Upper lobe of left lung (tissue), 6 donors: Measurements from ENCODE around the gene DGCR2. TPM values are rescaled to one million over a fixed set of nuclear protein-coding genes. Genes with fewer than 3 reads are reported as not detected.

ENCODE experiments used
- ATAC-seq, 2 donors: fragments of 200-7000 bp; cut with Tn5 transposase; one replicate each; pipeline ENCODE4 v1.9.1; 2022; ENCODE audit warnings: mild to moderate bottlenecking in 2 of 2, moderate library complexity in 2 of 2; ENCODE audit not compliant: low FRiP score in 2 of 2
- DNase-seq, 2 donors: peaks; one replicate each; pipeline ENCODE4 v3.0.0-alpha.2; 2019 to 2020
- H3K27ac ChIP-seq, 4 donors: fragments of 200-600 bp; sonication (generic); one replicate each; pipeline ENCODE4 v1.5.1; 2016 to 2019
- H3K27me3 ChIP-seq, 4 donors: fragments of 200-600 bp; sonication (generic); one replicate each; pipeline ENCODE4 v1.5.1; 2017 to 2019
- H3K36me3 ChIP-seq, 4 donors: fragments of 200-600 bp; sonication (generic); one replicate each; pipeline ENCODE4 v1.5.1; 2016 to 2019
- H3K4me1 ChIP-seq, 4 donors: fragments of 200-600 bp; sonication (generic); one replicate each; pipeline ENCODE4 v1.5.1; 2018 to 2019
- H3K4me3 ChIP-seq, 4 donors: fragments of 200-600 bp; sonication (generic); one replicate each; pipeline ENCODE4 v1.5.1; 2017 to 2019; ENCODE audit warnings: mild to moderate bottlenecking in 2 of 4, moderate library complexity in 1 of 4
- H3K9me3 ChIP-seq, 4 donors: fragments of 200-600 bp; sonication (generic); one replicate each; pipeline ENCODE4 v1.5.1; 2018 to 2019
- EP300 ChIP-seq, 4 donors: sonication (generic); formaldehyde crosslinking; IDR thresholded peaks; one replicate each; pipeline ENCODE4 v1.5.1; 2017; ENCODE audit warnings: antibody characterized with exemption in 4 of 4, control low read depth in 2 of 4
- POLR2A ChIP-seq, 4 donors: fragments of 450-650 bp; IDR thresholded peaks; one replicate each; pipeline ENCODE4 v1.5.1; 2016 to 2017; ENCODE audit warnings: antibody characterized with exemption in 4 of 4, mild to moderate bottlenecking in 2 of 4
- POLR2AphosphoS5 ChIP-seq, 2 donors: sonication (generic); formaldehyde crosslinking; IDR thresholded peaks; one replicate each; pipeline ENCODE4 v1.5.1; 2017; ENCODE audit warnings: antibody characterized with exemption in 2 of 2
- WGBS, 2 donors: methylation state at CpG; one replicate each; pipeline ENCODE4 v1.1.5; 2017 to 2018; 5-methylcytosine and 5-hydroxymethylcytosine counted together
- total RNA-seq, 6 donors: library from RNA; depleted of rRNA in 4 of 6; stranded (reverse); fragments of >200 nt in 4 of 6; gene quantifications; one replicate each; pipeline versions ENCODE4 v1.1.0 to v1.2.1, GENCODE V29; 2016 to 2021
- TF ChIP-seq, protein P1 (sequence below), 6 experiments: fragments of 450-650 bp in 4 of 6; fragments of 200-600 bp in 2 of 6; sonication (generic) in 2 of 6; IDR thresholded peaks; one replicate each; pipeline ENCODE4 v1.5.1; 2016 to 2019; ENCODE audit warnings: antibody characterized with exemption in 6 of 6
- donor health status: DM: no; HTN: no; CAD: no; lungs with moderate emphysema.
- donor health status: DM: no; HTN: yes; CAD: no; lungs with severe emphysema.

The DGCR2 gene
- total RNA-seq, 6 donors from 2014 or later = 65.9 to 101 (median 89.9) TPM

DNA sequence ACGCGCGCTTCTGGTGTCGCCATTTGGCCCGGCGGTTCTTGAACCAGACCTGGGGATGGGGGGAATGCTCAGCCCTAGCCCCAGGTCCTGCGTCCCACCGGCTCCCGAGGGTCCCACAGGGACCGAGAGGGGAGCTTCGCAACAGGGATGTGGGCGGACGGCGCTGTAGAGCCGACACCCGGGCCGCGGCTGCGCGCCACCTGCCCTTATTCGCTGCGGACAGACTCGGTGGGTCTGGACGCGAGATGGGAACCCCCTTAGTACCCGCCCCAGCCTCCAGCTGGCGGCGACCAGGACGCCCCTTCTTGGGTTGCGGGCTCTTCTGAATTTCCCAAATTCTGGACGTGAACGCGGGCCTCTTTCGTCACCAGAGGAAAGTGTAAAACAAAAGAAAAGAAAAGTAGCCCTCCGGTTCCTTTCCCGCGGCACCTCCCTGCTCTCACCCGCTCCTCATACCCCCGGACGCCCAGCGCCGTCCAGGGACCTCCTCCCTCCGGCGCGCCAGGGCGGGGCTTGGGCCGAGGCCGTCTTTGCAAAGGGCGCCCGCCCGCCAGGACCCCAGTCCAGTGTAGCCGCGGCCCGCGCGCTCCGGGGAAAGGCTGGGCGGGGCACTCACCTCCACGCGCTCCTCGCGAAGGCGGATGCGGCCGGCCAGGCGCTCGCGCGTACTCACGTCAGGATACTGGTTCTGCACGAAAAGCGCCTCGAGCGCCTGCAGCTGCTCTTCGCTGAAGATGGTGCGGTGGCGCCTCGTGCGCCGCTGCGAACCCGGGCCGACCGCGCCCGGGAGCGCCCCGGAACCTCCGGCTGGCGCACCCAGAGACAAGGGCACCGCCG, 27.1 kb upstream of the DGCR2 start:
- peaks cover 0 to 3% (median 0%) of the 10 kb centered on the region in 4 donors for H3K9me3 ChIP-seq
- no peak overlapping the region for H3K27ac ChIP-seq
- peaks cover 4 to 38% (median 21%) of the 10 kb centered on the region in 4 donors for H3K27me3 ChIP-seq
- ATAC-seq (no peak), DNase-seq (peak in 1 of 2 donors; percentile 87)
- H3K4me1 ChIP-seq = peaks cover 8 to 29% (median 9%) of the 10 kb centered on the region in 4 donors
- WGBS, 2 donors = 1 to 2% methylated on average over 50 to 53 of the region's 92 CpGs
- H3K36me3 ChIP-seq = no peaks in the 10 kb centered on the region
- peak overlapping the region in 3 of 4 donors; percentile 22 to 40 (median 22) for H3K4me3 ChIP-seq
- no peak for TF ChIP-seq POLR2AphosphoS5 (IDR thresholded peaks at IDR 0.05)
- TF ChIP-seq, protein P1, sequence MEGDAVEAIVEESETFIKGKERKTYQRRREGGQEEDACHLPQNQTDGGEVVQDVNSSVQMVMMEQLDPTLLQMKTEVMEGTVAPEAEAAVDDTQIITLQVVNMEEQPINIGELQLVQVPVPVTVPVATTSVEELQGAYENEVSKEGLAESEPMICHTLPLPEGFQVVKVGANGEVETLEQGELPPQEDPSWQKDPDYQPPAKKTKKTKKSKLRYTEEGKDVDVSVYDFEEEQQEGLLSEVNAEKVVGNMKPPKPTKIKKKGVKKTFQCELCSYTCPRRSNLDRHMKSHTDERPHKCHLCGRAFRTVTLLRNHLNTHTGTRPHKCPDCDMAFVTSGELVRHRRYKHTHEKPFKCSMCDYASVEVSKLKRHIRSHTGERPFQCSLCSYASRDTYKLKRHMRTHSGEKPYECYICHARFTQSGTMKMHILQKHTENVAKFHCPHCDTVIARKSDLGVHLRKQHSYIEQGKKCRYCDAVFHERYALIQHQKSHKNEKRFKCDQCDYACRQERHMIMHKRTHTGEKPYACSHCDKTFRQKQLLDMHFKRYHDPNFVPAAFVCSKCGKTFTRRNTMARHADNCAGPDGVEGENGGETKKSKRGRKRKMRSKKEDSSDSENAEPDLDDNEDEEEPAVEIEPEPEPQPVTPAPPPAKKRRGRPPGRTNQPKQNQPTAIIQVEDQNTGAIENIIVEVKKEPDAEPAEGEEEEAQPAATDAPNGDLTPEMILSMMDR (IDR thresholded peaks at IDR 0.05) = no peak
- TF ChIP-seq EP300 (IDR thresholded peaks at IDR 0.05) = no peak
- no peak for TF ChIP-seq POLR2A (IDR thresholded peaks at IDR 0.05)

DNA sequence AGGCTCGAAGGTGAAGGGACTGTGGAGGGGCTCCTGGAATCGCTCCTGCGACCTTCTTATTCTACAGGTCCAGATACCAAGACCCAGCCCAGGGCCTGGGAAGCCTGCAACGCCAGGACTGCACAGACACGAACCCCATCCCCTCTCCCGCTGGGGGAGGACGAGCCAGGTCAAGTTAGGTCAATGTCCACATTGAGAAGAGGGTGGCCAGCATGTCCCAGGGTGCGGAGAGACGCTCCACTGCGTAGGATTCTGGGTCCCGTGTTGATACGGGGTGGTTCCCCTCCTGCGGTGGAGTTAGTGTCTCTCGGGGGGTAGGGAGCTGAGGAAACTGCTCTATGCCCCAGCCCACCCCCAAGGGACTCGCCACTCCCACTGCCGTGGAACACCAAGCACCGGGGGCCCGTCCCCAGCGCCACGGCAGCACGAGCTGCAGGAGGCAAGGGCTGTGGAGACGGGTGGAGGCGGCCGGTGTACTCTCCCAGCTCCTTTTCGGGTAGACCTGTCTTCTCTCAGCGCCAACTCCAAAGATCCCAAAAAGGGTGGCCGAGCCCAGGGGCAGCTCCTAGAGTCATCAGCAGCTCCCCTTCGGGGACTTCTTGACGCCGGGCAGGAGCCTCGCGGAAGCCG, 26.3 kb upstream of the DGCR2 start:
- TF ChIP-seq EP300 (IDR thresholded peaks at IDR 0.05) (no peak), POLR2AphosphoS5 (IDR thresholded peaks at IDR 0.05) (no peak), POLR2A (IDR thresholded peaks at IDR 0.05) (no peak)
- TF ChIP-seq, protein P1 (IDR thresholded peaks at IDR 0.05) = no peak

DNA sequence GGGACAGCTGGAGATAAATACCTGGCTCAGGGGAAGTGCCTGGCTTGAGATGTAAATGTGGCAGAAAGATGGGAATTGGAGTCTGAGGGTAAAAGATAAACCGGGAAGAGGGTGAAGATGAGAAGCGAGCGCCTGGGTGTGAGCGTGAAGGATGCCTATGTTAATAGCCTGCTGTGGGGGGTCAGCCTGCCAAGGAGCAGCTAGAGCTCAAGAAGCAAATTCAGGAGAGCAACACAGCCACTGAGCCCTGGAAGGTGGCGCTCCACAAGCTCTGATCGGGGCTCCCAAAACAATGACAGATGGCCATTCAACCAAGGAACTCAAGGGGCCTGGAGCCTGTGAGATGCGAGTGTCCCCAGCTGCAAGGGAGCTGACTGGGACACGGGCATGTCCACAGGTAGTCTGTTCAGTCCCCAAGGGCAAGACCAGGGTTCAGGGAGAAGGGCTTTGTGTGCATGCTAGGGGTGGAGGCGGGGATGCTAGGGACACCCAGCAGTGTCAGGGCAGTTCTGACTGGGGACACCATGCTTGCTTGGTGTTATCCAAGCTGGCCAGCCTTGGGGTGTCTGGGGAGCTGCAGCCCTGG, 25.1 kb upstream of the DGCR2 start:
- Histone ChIP-seq H3K27ac (no peak overlapping the region), H3K36me3 (peaks cover 2 to 5% (median 3%) of the 10 kb centered on the region in 4 donors), H3K4me1 (peaks cover 16 to 43% (median 18%) of the 10 kb centered on the region in 4 donors), H3K27me3 (peaks cover 4 to 38% (median 21%) of the 10 kb centered on the region in 4 donors), H3K4me3 (no peak overlapping the region), H3K9me3 (no peaks in the 10 kb centered on the region)
- DNase-seq (no peak), ATAC-seq (no peak)
- TF ChIP-seq, protein P1 (IDR thresholded peaks at IDR 0.05) = no peak
- TF ChIP-seq POLR2AphosphoS5 (IDR thresholded peaks at IDR 0.05) = no peak
- TF ChIP-seq EP300 (IDR thresholded peaks at IDR 0.05) = no peak
- TF ChIP-seq POLR2A (IDR thresholded peaks at IDR 0.05) = no peak
- 37 to 38% methylated on average over 9 of the region's 9 CpGs for WGBS, 2 donors

More for the DNA sequence above, 26.3 kb upstream of the DGCR2 start:
- ATAC-seq (no peak), DNase-seq (peak in 1 of 2 donors; percentile 59)
- Histone ChIP-seq H3K27me3 (peaks cover 4 to 38% (median 21%) of the 10 kb centered on the region in 4 donors), H3K9me3 (no peaks in the 10 kb centered on the region), H3K4me1 (peaks cover 13 to 36% (median 15%) of the 10 kb centered on the region in 4 donors), H3K4me3 (peak overlapping the region in 2 of 4 donors; percentile 22 to 40), H3K27ac (no peak overlapping the region), H3K36me3 (no peaks in the 10 kb centered on the region)
- 44 to 56% methylated on average over 11 to 27 of the region's 33 CpGs for WGBS, 2 donors

DNA sequence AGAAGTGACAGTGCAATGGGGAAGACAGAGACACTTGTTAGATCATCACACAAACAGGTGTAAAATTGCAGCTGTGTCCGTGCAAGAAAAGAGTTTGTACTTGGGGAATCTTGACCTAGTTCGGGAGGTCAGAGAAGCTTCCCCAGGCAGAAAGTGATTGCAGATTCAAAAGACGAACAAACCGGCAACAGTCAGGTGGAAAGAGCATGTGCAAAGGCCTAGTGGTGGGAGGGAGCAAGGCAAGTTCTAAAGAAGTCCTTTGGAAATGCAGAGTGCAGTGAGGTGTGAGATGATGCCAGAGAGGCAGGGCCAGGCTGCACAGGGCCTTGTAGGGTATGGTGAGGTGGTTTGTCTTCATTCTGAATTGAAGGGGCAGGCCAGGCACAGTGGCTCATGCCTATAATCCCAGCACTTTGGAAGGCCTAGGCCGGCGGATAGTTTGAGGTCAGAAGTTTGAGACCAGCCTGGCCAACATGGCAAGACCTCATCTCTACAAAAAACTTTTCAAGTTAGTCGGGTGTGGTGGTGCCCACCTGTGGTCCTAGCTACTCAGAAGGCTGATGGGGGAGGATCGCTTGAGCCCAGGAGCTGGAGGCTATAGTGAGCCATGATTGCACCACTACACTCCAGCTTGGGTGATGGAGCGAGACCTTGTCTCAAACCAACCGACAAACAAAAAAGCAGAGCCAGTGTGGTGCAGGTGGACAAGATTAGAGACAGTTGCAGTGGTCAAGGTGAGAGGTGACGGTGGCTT, 24.2 kb upstream of the DGCR2 start:
- peaks cover 4 to 34% (median 20%) of the 10 kb centered on the region in 4 donors for H3K27me3 ChIP-seq
- no peak overlapping the region for H3K27ac ChIP-seq
- 62 to 76% methylated on average over 10 to 11 of the region's 11 CpGs for WGBS, 2 donors
- no peak for ATAC-seq
- H3K36me3 ChIP-seq = peaks cover 5 to 14% (median 9%) of the 10 kb centered on the region in 4 donors
- no peak for DNase-seq
- no peaks in the 10 kb centered on the region for H3K9me3 ChIP-seq
- TF ChIP-seq, protein P1 (IDR thresholded peaks at IDR 0.05) = no peak
- TF ChIP-seq POLR2AphosphoS5 (IDR thresholded peaks at IDR 0.05) = no peak
- no peak overlapping the region for H3K4me3 ChIP-seq
- peaks cover 16 to 43% (median 18%) of the 10 kb centered on the region in 4 donors for H3K4me1 ChIP-seq
